Uterus (tissue), 4 donors: ENCODE results near the gene KLHL21. TPM values are rescaled to one million over a fixed set of nuclear protein-coding genes. Genes with fewer than 3 reads are reported as not detected.

Source experiments
- DNase-seq, 2 donors: peaks; one replicate each; pipeline ENCODE4 v3.0.0-alpha.2; 2019 to 2020
- H3K27ac ChIP-seq, 2 donors: fragments of 200-600 bp; sonication (generic); 1 replicate in 1 of 2; 2 replicates in 1 of 2; pipeline ENCODE4 v1.5.1; 2016 to 2018
- H3K27me3 ChIP-seq, 2 donors: fragments of 200-600 bp; sonication (generic); one replicate each; pipeline ENCODE4 v1.5.1; 2018 to 2019; ENCODE audit warnings: control low read depth in 1 of 2
- H3K36me3 ChIP-seq, 2 donors: fragments of 200-600 bp; sonication (generic); one replicate each; pipeline ENCODE4 v1.5.1; 2019; ENCODE audit warnings: control low read depth in 1 of 2
- H3K4me1 ChIP-seq, 2 donors: fragments of 200-600 bp; sonication (generic); one replicate each; pipeline ENCODE4 v1.5.1; 2018 to 2019; ENCODE audit warnings: control low read depth in 1 of 2
- H3K4me3 ChIP-seq, 2 donors: fragments of 200-600 bp; sonication (generic); 1 replicate in 1 of 2; 2 replicates in 1 of 2; pipeline ENCODE4 v1.5.1; 2018 to 2019; ENCODE audit warnings: mild to moderate bottlenecking in 1 of 2
- H3K9me3 ChIP-seq, 2 donors: fragments of 200-600 bp; sonication (generic); one replicate each; pipeline ENCODE4 v1.5.1; 2019; ENCODE audit warnings: control low read depth in 1 of 2
- POLR2A ChIP-seq, 2 donors: fragments of 450-650 bp; IDR thresholded peaks; one replicate each; pipeline ENCODE4 v1.6.1; 2016; ENCODE audit warnings: antibody characterized with exemption in 2 of 2, mild to moderate bottlenecking in 1 of 2, moderate library complexity in 1 of 2
- intact Hi-C: fragments of 100-400 bp; cut with DNase I; formaldehyde crosslinking; loops from one replicate; pipeline ENCODE4 v1.15.1; 2023; ENCODE audit warnings: low total_unique reads
- total RNA-seq, 4 donors: library from RNA; depleted of rRNA in 3 of 4; stranded (reverse); fragments of >200 nt in 3 of 4; gene quantifications; one replicate each; pipeline versions ENCODE4 v1.1.0 to v1.2.4, GENCODE V29; 2014 to 2023
- TF ChIP-seq, protein P1 (sequence below), 4 experiments: fragments of 200-600 bp in 2 of 4; fragments of 450-650 bp in 2 of 4; sonication (generic) in 2 of 4; IDR thresholded peaks; one replicate each; pipeline ENCODE4 v1.5.1; 2016 to 2019; ENCODE audit warnings: antibody characterized with exemption in 4 of 4, mild to moderate bottlenecking in 2 of 4, moderate library complexity in 1 of 4
- donor health status: DM: yes; HTN: yes; CAD: no.

Gene KLHL21, protein sequence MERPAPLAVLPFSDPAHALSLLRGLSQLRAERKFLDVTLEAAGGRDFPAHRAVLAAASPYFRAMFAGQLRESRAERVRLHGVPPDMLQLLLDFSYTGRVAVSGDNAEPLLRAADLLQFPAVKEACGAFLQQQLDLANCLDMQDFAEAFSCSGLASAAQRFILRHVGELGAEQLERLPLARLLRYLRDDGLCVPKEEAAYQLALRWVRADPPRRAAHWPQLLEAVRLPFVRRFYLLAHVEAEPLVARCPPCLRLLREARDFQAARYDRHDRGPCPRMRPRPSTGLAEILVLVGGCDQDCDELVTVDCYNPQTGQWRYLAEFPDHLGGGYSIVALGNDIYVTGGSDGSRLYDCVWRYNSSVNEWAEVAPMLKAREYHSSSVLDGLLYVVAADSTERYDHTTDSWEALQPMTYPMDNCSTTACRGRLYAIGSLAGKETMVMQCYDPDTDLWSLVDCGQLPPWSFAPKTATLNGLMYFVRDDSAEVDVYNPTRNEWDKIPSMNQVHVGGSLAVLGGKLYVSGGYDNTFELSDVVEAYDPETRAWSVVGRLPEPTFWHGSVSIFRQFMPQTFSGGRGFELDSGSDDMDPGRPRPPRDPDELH
- 10 to 100 TPM; 17.4 to 31.1 (median 20.6) TPM for total RNA-seq

DNA sequence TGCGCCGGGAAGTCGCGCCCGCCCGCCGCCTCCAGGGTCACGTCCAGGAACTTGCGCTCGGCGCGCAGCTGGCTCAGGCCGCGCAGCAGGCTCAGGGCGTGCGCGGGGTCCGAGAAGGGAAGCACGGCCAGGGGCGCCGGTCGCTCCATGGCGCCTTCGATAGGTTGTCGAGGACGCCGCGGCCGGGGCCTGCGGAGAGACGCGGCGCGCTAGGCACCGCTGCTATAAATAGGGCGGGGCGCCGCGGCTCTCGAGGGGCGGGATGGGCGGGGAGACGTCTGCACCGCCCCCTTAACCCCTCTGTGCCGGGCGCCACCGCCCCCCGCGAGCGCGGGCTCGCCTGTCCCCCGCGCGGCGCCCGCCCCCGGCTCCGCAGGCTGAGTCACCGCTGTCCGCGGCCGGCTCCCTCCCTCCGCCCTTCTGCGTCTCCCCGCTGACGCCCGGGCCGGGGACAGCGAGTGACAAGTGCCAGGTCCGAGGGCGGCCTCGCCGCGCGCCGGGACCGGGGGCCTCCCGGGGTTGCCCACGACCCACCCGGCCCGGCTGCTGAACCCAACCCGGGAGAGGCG lies at the start of gene KLHL21:
Gene KLHL21, minus strand, starts transcription at position 201 of the 569 bp plus-strand sequence. Its CDS starts 52 bp downstream, at position 149.
- peak; percentile 88 to 91 for DNase-seq
- TF ChIP-seq POLR2A (IDR thresholded peaks at IDR 0.05): peak; percentile 74 to 91
- TF ChIP-seq, protein P1, sequence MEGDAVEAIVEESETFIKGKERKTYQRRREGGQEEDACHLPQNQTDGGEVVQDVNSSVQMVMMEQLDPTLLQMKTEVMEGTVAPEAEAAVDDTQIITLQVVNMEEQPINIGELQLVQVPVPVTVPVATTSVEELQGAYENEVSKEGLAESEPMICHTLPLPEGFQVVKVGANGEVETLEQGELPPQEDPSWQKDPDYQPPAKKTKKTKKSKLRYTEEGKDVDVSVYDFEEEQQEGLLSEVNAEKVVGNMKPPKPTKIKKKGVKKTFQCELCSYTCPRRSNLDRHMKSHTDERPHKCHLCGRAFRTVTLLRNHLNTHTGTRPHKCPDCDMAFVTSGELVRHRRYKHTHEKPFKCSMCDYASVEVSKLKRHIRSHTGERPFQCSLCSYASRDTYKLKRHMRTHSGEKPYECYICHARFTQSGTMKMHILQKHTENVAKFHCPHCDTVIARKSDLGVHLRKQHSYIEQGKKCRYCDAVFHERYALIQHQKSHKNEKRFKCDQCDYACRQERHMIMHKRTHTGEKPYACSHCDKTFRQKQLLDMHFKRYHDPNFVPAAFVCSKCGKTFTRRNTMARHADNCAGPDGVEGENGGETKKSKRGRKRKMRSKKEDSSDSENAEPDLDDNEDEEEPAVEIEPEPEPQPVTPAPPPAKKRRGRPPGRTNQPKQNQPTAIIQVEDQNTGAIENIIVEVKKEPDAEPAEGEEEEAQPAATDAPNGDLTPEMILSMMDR (IDR thresholded peaks at IDR 0.05): peak in 2 of 4 experiments; percentile 5 to 22
- Histone ChIP-seq H3K4me3 (peak within 1 kb of the TSS; percentile 74 to 95), H3K36me3 (no peaks in the 10 kb centered on the region), H3K27ac (peak within 1 kb of the TSS; percentile 99 to 100), H3K27me3 (no peaks in the 10 kb centered on the region), H3K9me3 (no peaks in the 10 kb centered on the region), H3K4me1 (peaks cover 3 to 18% of the 10 kb centered on the region in 2 donors)
- intact Hi-C loops: no loop called here

DNA sequence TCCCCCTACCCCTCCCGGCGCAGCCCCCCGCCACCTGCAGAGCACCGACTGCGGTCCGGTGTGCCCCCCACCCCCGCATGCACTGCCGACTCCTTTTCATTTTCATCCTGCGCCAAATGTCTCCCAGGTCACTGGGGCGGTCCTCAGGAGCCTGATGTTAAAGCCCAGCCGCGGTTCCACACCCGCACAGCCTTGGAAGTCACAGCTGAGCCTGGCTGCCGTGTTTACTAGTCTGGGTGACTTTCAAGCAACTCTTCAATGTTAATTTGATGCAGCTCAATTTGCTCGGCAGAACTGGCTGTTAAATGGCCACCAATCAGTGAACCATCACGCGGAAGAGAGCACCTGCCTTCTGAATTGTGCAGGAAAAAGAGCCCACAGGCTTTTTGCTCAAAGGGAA lies 49.2 kb upstream of the KLHL21 start:
- no peaks in the 10 kb centered on the region for H3K9me3 ChIP-seq
- DNase-seq: no peak
- no peak overlapping the region for H3K27ac ChIP-seq
- H3K4me3 ChIP-seq: no peak overlapping the region
- no peaks in the 10 kb centered on the region for H3K27me3 ChIP-seq
- TF ChIP-seq POLR2A (IDR thresholded peaks at IDR 0.05): no peak
- TF ChIP-seq, protein P1 (IDR thresholded peaks at IDR 0.05): no peak
- H3K36me3 ChIP-seq: no peaks in the 10 kb centered on the region
- intact Hi-C loops: no loop called here
- no peaks in the 10 kb centered on the region for H3K4me1 ChIP-seq

DNA sequence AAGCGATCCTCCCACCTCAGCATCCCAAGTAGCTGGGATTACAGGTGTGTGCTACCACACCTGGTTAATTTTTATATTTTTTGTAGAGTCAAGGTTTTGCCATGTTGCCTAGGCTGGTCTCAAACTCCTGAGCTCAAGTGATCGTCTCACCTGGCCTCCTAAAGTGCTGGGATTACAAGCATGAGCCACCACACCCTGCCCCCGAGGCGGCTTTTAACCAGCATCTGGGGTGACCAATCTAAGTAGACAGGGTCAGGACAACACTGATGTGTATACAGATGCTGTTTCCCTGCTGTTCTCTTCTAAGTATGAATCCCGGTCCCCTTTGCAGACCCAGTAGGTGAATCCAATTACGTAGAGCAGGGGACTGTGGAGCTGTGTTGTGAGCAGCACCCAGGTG lies 45.9 kb upstream of the KLHL21 start:
- H3K9me3 ChIP-seq: no peaks in the 10 kb centered on the region
- H3K4me3 ChIP-seq: no peak overlapping the region
- intact Hi-C loops: loop anchor here (10.0 kb wide), 1 partner anchor 154 kb away; the partner anchor contains the start of gene PLEKHG5
- no peaks in the 10 kb centered on the region for H3K4me1 ChIP-seq
- TF ChIP-seq, protein P1 (IDR thresholded peaks at IDR 0.05): no peak
- TF ChIP-seq POLR2A (IDR thresholded peaks at IDR 0.05): no peak
- no peak overlapping the region for H3K27ac ChIP-seq
- no peaks in the 10 kb centered on the region for H3K36me3 ChIP-seq
- H3K27me3 ChIP-seq: no peaks in the 10 kb centered on the region
- DNase-seq: no peak

DNA sequence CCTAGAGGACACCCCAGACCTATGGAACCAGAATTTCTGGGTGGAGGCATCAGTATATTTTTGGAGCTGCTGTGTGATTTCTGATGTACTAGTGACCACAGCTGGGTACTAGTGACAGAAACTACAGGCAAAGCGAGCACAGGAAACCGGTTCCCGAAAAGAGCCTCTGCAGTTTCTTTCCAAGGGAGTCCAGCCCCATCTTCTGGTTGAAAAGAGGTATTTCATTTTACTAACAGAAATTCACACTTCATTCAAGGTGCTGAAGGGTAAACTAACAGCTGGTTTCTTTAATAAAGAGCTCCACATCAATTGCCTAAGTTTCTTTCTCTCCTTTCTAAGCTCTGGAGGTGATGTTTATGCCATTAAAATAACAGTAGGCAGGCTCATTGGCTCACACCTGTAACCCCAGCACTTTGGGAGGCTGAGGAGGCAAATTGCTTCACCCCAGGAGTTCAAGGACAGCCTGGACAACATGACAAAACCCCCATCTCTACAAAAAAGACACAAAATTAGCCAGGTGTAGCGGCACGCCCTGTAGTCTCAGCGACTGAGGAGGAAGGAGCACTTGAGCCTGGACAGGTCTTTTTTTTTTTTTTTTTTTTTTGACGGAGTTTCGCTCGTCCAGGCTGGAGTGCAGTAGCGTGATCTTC lies 44.0 kb upstream of the KLHL21 start:
- H3K36me3 ChIP-seq: no peaks in the 10 kb centered on the region
- TF ChIP-seq, protein P1 (IDR thresholded peaks at IDR 0.05): peak; percentile 43 to 75 (median 66)
- TF ChIP-seq POLR2A (IDR thresholded peaks at IDR 0.05): no peak
- intact Hi-C loops: loop anchor here (10.0 kb wide), 1 partner anchor 152 kb away; the partner anchor contains the start of gene PLEKHG5

More for the DNA sequence above, 44.0 kb upstream of the KLHL21 start:
- H3K27ac ChIP-seq: no peak overlapping the region
- no peaks in the 10 kb centered on the region for H3K9me3 ChIP-seq
- H3K27me3 ChIP-seq: no peaks in the 10 kb centered on the region
- H3K4me3 ChIP-seq: no peak overlapping the region
- DNase-seq: peak in 1 of 2 donors; percentile 39
- no peaks in the 10 kb centered on the region for H3K4me1 ChIP-seq
